ENCODE measurements around the gene USP40.

USP40 gene

DNA sequence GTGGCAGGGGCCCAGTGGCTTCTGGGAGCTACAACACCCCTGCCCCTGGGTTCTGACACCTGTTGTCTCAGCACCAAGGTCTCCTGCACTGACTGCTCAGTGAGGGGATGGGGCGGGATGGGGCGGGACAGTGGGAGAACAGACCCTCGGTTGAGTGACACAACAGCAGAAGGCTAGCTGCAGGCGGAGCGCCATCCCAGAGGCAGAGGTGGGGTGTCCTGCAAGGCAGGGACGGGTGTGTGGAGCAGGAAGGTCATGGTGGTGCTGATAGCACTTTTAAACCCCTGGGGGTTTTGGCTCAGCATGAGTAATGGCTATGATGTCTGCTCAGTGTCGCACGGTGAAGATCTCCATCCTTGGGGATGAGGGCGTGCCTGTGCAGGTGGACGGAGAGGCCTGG is 107.2 kb downstream of the USP40 start:
- no peak for DNase-seq (ENCODE audit: low read depth)
- H3K4me3 ChIP-seq (ENCODE audit: low read depth, low read length) = no peak overlapping the region
- TF ChIP-seq, protein P1, sequence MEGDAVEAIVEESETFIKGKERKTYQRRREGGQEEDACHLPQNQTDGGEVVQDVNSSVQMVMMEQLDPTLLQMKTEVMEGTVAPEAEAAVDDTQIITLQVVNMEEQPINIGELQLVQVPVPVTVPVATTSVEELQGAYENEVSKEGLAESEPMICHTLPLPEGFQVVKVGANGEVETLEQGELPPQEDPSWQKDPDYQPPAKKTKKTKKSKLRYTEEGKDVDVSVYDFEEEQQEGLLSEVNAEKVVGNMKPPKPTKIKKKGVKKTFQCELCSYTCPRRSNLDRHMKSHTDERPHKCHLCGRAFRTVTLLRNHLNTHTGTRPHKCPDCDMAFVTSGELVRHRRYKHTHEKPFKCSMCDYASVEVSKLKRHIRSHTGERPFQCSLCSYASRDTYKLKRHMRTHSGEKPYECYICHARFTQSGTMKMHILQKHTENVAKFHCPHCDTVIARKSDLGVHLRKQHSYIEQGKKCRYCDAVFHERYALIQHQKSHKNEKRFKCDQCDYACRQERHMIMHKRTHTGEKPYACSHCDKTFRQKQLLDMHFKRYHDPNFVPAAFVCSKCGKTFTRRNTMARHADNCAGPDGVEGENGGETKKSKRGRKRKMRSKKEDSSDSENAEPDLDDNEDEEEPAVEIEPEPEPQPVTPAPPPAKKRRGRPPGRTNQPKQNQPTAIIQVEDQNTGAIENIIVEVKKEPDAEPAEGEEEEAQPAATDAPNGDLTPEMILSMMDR (conservative IDR thresholded peaks at IDR 0.05; ENCODE audit: low read depth, low read length) = no peak

DNA sequence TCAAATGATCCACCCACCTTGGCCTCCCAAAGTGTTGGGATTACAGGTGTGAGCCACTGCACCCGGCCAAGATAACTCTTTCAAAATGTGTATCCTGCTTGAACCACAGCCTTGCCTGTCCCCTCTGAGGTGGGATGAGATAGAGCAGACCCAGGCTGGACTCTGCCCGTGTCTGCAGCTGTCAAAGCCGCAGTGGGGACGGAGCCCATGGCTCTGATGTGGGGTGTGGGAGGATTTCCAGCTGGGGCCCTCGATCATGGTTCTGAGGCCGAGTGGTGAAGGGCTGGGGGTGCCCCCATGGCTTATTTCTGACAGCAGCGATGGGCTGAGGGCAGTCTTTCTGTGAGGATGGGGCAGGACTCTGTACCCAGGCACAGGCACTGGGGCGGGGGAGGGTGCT is 107.8 kb downstream of the USP40 start:
- no peak for DNase-seq (ENCODE audit: low read depth)
- TF ChIP-seq, protein P1 (conservative IDR thresholded peaks at IDR 0.05; ENCODE audit: low read depth, low read length) = no peak
- H3K4me3 ChIP-seq (ENCODE audit: low read depth, low read length) = no peak overlapping the region

DNA sequence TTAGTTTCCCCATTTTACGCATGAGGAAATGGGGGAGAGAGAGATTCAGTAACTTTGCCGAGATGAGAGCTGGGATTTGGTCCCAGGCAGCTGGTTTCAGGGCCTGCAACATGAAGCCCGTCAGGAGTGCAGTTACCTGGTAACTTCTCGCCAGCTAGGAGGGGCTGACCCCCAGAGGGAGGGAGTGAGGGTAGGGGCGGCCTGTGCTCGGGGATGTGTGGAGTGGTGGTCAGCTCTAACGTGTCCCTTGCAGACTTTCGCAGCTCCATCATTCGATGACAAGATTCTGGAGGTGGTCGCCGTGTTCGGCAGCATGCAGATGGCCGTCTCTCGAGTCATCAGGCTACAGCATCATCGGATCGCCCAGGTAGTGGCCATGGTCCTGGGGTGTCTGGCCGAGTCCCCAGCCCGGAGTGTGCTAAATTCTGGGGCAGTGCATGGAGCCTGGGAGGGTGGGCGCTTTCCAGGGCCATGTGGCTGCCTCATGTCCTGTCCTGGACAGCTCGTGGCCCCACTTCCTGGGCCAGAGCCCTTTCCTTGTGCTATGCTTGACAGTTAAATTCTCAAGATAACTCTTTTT is 108.5 kb downstream of the USP40 start:
- no peak for DNase-seq (ENCODE audit: low read depth)
- TF ChIP-seq, protein P1 (conservative IDR thresholded peaks at IDR 0.05; ENCODE audit: low read depth, low read length) = no peak
- H3K4me3 ChIP-seq (ENCODE audit: low read depth, low read length) = no peak overlapping the region

DNA sequence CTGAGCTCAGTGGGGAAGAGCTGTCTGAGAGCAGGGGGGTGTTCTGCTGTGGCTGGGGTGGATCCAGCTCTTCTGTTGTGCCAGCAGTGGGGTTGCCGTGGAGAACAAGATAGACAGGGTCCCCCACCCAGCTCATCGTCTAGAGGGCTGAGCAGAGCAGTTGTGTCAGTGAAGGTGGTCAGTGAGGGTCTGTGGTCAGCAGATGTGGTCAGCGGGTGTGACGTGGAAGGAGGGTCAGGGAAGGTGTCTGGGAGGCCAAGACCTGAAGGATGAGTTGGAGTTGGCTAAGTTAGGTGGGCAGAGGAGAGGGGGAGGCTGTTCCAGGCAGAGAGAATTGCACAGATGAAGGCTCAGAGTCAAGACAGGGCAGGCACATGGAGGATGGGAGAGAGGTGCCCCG is 109.2 kb downstream of the USP40 start:
- TF ChIP-seq, protein P1 (conservative IDR thresholded peaks at IDR 0.05; ENCODE audit: low read depth, low read length) = no peak
- no peak for DNase-seq (ENCODE audit: low read depth)
- no peak overlapping the region for H3K4me3 ChIP-seq (ENCODE audit: low read depth, low read length)

DNA sequence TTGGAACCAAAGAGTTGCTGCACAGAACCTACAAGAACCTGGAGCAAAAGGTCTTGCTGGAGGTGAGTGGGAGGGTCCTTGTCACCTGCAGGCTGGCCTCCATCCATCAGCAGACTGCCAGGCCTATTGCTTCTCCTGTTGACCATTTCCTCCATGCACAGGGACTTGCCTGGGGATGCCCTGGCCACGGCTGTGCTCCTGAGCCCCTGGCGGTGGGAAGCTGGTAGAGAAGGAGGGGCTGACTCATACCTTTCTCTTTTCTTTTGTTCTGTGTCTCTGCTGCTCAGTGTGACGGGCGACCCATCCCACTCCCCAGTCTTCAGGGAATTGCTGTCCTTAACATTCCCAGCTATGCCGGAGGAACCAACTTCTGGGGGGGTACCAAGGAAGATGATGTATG is 109.6 kb downstream of the USP40 start:
- no peak overlapping the region for H3K4me3 ChIP-seq (ENCODE audit: low read depth, low read length)
- no peak for DNase-seq (ENCODE audit: low read depth)
- TF ChIP-seq, protein P1 (conservative IDR thresholded peaks at IDR 0.05; ENCODE audit: low read depth, low read length) = no peak

DNA sequence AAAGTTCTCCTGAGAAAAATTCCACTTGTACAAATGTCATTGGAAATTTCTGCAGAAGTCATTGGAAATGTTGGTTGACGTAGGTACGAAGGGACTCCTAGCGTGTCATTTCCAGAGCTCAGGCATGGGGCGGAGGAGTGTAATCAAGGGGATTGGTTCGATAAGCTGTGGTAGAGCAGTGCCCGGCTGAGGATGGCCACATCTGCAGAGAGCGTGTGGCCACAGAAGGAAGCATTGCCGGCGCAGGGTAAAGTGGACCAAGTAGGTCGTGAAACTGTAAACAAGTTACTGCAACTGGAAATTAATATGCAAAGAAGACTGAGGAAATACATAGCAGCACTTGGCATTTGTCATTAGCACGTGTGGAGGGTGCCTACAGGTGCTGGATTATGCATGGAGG is 110.5 kb downstream of the USP40 start:
- TF ChIP-seq, protein P1 (conservative IDR thresholded peaks at IDR 0.05; ENCODE audit: low read depth, low read length) = no peak
- DNase-seq (ENCODE audit: low read depth) = no peak

DNA sequence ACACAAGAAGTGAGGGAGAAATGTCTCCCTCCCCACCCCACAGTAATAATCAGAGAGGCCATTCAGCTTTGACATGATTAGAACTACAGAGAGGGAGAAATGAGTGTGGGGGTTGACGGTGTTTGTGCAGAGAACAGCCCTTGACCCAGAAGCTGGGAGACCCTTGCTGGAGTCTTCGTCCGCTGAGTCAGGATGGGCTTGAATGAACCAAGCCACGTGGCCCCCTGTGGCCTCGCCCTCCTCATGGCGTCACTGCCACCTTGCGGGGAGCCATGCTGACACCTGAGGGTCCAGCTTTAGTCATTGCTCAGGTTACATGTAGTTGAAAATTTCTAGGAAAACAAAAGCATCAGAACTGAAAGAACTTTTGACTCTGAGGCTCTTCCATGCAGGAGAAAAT is 111.1 kb downstream of the USP40 start:
- no peak for DNase-seq (ENCODE audit: low read depth)
- TF ChIP-seq, protein P1 (conservative IDR thresholded peaks at IDR 0.05; ENCODE audit: low read depth, low read length) = no peak
- no peak overlapping the region for H3K4me3 ChIP-seq (ENCODE audit: low read depth, low read length)

More for the DNA sequence above, 110.5 kb downstream of the USP40 start:
- H3K4me3 ChIP-seq (ENCODE audit: low read depth, low read length) = no peak overlapping the region
